ENCODE measurements around the gene UGT1A6.

DNA sequence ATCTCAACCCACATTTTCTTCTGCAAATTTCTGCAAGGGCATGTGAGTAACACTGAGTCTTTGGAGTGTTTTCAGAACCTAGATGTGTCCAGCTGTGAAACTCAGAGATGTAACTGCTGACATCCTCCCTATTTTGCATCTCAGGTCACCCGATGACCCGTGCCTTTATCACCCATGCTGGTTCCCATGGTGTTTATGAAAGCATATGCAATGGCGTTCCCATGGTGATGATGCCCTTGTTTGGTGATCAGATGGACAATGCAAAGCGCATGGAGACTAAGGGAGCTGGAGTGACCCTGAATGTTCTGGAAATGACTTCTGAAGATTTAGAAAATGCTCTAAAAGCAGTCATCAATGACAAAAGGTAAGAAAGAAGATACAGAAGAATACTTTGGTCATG is 75.4 kb downstream of the UGT1A6 start:
- TF ChIP-seq, protein P1, sequence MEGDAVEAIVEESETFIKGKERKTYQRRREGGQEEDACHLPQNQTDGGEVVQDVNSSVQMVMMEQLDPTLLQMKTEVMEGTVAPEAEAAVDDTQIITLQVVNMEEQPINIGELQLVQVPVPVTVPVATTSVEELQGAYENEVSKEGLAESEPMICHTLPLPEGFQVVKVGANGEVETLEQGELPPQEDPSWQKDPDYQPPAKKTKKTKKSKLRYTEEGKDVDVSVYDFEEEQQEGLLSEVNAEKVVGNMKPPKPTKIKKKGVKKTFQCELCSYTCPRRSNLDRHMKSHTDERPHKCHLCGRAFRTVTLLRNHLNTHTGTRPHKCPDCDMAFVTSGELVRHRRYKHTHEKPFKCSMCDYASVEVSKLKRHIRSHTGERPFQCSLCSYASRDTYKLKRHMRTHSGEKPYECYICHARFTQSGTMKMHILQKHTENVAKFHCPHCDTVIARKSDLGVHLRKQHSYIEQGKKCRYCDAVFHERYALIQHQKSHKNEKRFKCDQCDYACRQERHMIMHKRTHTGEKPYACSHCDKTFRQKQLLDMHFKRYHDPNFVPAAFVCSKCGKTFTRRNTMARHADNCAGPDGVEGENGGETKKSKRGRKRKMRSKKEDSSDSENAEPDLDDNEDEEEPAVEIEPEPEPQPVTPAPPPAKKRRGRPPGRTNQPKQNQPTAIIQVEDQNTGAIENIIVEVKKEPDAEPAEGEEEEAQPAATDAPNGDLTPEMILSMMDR (IDR thresholded peaks at IDR 0.05 in 4 of 5, conservative IDR thresholded peaks at IDR 0.05 in 1 of 5), result no peak
- no peak for TF ChIP-seq POLR2A (IDR thresholded peaks at IDR 0.05)
